Activated naive CD4-positive, alpha-beta T cell treated with anti-CD3 and anti-CD28 coated beads, Interleukin-2, amount 10 ng/mL, durations not matched to agents 7 days and 5 days (primary cell): ENCODE data around the gene PARP8.

Experiments used
- CTCF ChIA-PET: fragments of 350-600 bp; sonication (Branson Sonifier 250); formaldehyde crosslinking; loops from one replicate; lab custom pipeline; 2021; ENCODE audit warnings: antibody characterized with exemption; lab: Charles Lee
- DNase-seq: peaks from one replicate; pipeline ENCODE4 v3.0.0-alpha.2; 2020
- H3K27ac Mint-ChIP-seq: one replicate; pipeline ENCODE4 v1.8.0; 2021; ENCODE audit warnings: mild to moderate bottlenecking, moderate library complexity, mixed read lengths
- H3K27me3 Mint-ChIP-seq: one replicate; pipeline ENCODE4 v1.8.0; 2021; ENCODE audit warnings: mild to moderate bottlenecking, mixed read lengths
- H3K36me3 Mint-ChIP-seq: one replicate; pipeline ENCODE4 v1.8.0; 2021; ENCODE audit warnings: mixed read lengths
- H3K4me1 Mint-ChIP-seq: one replicate; pipeline ENCODE4 v1.8.0; 2021; ENCODE audit warnings: mixed read lengths
- H3K4me3 Mint-ChIP-seq: one replicate; pipeline ENCODE4 v1.8.0; 2021; ENCODE audit warnings: mild to moderate bottlenecking, moderate library complexity, mixed read lengths
- H3K9me3 Mint-ChIP-seq: one replicate; pipeline ENCODE4 v1.8.0; 2021; ENCODE audit warnings: mixed read lengths

Gene PARP8

GRCh38 chr5:50873595-50874277 lies 207.3 kb downstream of the PARP8 start:
- H3K27ac Mint-ChIP-seq = no peak overlapping the region
- H3K36me3 Mint-ChIP-seq = no peaks in the 10 kb centered on the region

DNA sequence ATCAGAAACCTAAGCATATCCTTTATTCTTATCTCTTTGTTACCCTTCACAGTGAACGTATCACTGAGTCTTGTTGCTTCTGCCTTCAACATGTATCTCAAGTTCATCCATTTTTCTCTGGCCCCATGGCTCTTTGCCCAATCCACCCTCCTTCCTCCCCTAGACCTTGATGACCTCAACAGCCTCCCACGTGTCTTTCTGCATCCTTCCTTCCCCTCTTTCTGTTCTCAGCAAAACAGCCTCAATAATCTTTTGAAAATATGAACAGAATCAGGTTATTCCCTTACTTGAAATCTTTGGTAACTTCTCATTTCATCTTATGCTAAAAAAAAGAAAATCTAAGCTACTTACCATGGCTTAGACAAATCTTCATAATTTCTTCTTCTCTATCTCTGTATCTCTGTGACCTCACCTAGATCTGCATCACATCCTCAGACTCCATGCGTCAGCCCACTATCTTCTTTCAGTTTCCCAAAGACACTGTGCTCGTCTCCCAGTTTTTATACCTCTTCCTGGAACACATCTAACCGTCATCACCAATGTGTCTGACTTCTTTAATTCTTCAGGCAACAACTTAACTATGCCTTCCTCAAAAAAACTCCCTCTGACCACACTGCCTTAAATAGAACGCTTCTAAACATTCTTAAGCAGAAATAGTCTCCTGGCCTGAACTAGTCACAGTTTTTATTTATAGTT lies 208.0 kb downstream of the PARP8 start:
- H3K27me3 Mint-ChIP-seq = peaks cover 7% of the 10 kb centered on the region
- no peak overlapping the region for H3K27ac Mint-ChIP-seq
- H3K4me3 Mint-ChIP-seq = no peak overlapping the region
- no peaks in the 10 kb centered on the region for H3K9me3 Mint-ChIP-seq
- H3K4me1 Mint-ChIP-seq = no peaks in the 10 kb centered on the region
- CTCF ChIA-PET = no interaction called here
- DNase-seq = no peak
- H3K36me3 Mint-ChIP-seq = no peaks in the 10 kb centered on the region

More at GRCh38 chr5:50873595-50874277, 207.3 kb downstream of the PARP8 start:
- no peak for DNase-seq
- CTCF ChIA-PET = no interaction called here
- Mint-ChIP-seq H3K4me3 (no peak overlapping the region), H3K27me3 (peaks cover 7% of the 10 kb centered on the region), H3K9me3 (no peaks in the 10 kb centered on the region), H3K4me1 (no peaks in the 10 kb centered on the region)

GRCh38 chr5:50875002-50875344 lies 208.5 kb downstream of the PARP8 start:
- H3K27me3 Mint-ChIP-seq = peaks cover 7% of the 10 kb centered on the region
- no peak overlapping the region for H3K4me3 Mint-ChIP-seq
- H3K36me3 Mint-ChIP-seq = no peaks in the 10 kb centered on the region
- CTCF ChIA-PET = no interaction called here
- H3K9me3 Mint-ChIP-seq = no peaks in the 10 kb centered on the region
- no peaks in the 10 kb centered on the region for H3K4me1 Mint-ChIP-seq
- H3K27ac Mint-ChIP-seq = no peak overlapping the region
- no peak for DNase-seq

- Mint-ChIP-seq H3K27me3 (peaks cover 3% of the 10 kb centered on the region), H3K36me3 (no peaks in the 10 kb centered on the region), H3K4me3 (no peak overlapping the region), H3K4me1 (no peaks in the 10 kb centered on the region), H3K9me3 (no peaks in the 10 kb centered on the region), H3K27ac (no peak overlapping the region)
- CTCF ChIA-PET = no interaction called here
- DNase-seq = no peak
These were observed 212.0 kb downstream of the PARP8 start for GRCh38 chr5:50878470-50878869.

GRCh38 chr5:50881407-50881806 lies 215.0 kb downstream of the PARP8 start:
- DNase-seq = no peak
- Mint-ChIP-seq H3K27ac (no peak overlapping the region), H3K4me3 (no peak overlapping the region), H3K9me3 (no peaks in the 10 kb centered on the region), H3K4me1 (no peaks in the 10 kb centered on the region), H3K27me3 (peaks cover 7% of the 10 kb centered on the region), H3K36me3 (no peaks in the 10 kb centered on the region)
- CTCF ChIA-PET = no interaction called here

GRCh38 chr5:50886657-50887345 lies 220.4 kb downstream of the PARP8 start:
- no peak overlapping the region for H3K27ac Mint-ChIP-seq
- CTCF ChIA-PET = no interaction called here
- no peak for DNase-seq
- H3K9me3 Mint-ChIP-seq = no peaks in the 10 kb centered on the region
- H3K27me3 Mint-ChIP-seq = peaks cover 4% of the 10 kb centered on the region
- no peaks in the 10 kb centered on the region for H3K4me1 Mint-ChIP-seq
- no peaks in the 10 kb centered on the region for H3K36me3 Mint-ChIP-seq
- H3K4me3 Mint-ChIP-seq = no peak overlapping the region

GRCh38 chr5:50887889-50888633 lies 221.6 kb downstream of the PARP8 start:
- Mint-ChIP-seq H3K4me1 (no peaks in the 10 kb centered on the region), H3K9me3 (no peaks in the 10 kb centered on the region), H3K27ac (no peak overlapping the region), H3K4me3 (no peak overlapping the region), H3K36me3 (no peaks in the 10 kb centered on the region), H3K27me3 (peaks cover 4% of the 10 kb centered on the region)
- DNase-seq = no peak
- CTCF ChIA-PET = no interaction called here

DNA sequence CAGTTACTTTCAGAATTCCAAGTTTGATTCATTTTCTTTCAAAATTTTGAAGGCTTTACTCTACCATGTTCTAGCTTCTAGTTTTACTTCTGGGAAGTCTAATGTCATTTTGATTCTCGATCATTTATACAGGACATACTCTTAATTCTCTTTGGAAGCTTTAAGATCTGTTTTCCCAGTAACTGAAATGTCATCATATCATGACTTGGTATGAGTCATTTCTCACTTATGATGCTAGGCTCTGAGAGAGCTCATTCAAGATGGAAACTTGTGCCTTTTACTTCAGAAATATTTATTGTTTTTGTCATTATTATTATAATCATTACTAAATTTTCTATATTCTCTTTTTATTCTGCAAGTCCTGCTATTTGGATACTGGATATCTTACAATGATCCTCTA lies 222.3 kb downstream of the PARP8 start:
- Mint-ChIP-seq H3K9me3 (no peaks in the 10 kb centered on the region), H3K27ac (no peak overlapping the region), H3K27me3 (peaks cover 4% of the 10 kb centered on the region), H3K4me3 (no peak overlapping the region), H3K36me3 (no peaks in the 10 kb centered on the region), H3K4me1 (no peaks in the 10 kb centered on the region)
- DNase-seq = no peak
- CTCF ChIA-PET = no interaction called here

DNA sequence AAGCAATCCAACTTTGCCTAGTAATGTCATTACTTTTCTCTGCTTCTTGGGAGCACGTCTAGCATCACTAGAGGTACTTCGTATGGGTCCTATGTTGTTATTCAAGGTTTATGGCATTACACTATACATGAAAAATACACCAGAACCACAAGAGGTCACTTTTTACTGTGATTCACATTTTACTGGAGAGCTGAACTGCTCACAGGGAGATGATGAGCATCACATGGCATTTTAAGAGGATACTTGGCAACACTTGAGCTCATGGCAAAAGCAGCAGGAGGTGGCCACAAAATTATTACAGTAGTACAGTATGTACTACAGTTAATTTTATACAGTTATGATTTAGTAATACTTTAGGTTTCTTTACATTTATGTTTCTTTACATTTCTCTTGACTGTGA lies 223.4 kb downstream of the PARP8 start:
- Mint-ChIP-seq H3K36me3 (no peaks in the 10 kb centered on the region), H3K4me1 (no peaks in the 10 kb centered on the region), H3K27ac (no peak overlapping the region), H3K4me3 (no peak overlapping the region), H3K9me3 (no peaks in the 10 kb centered on the region), H3K27me3 (peaks cover 4% of the 10 kb centered on the region)
- CTCF ChIA-PET = interaction anchor here (0.6 kb wide), 1 partner anchor 647 kb away, joined by 3 read pairs; no protein-coding TSS in a partner anchor
- no peak for DNase-seq
